ENCODE results near the gene NUFIP2.
A peak's percentile ranks its signal among the peaks of the same experiment; 100 is the strongest.
"Not testable (repeated sequence)": the region's sequence is repeated elsewhere in the genome, so short reads cannot be mapped to it uniquely, and the experiment has no call there.

NUFIP2 gene

DNA sequence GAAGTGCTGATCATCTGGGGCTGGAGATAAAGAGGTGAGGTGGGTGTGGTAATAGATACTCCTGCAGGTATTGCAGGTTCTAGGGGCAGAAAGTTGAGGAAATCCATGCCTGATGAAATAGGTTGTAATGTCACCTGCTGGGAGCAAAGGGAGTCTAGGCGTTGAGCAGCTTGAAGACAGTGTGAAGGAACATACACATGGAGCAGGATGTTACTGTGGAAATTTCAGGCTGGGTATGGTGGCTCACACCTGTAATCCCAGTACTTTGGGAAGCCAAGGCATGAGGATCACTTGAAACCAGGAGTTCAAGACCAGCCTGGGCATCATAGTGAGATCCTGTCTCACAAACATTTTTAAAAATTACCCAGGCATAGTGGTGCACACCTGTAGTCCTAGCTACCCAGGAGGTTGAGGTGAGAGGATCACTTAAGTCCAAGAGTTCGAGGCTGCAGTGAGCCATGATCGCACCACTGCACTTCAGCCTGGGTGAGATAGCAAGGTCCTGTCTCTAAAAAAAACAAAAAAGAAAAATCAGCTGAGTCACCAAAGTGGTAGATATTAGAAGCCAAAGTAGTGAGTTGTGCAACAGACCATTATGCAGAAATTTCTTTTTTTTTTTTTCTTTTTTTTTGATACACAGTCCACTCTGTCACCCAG lies 56.3 kb downstream of the NUFIP2 start:
- DNase-seq = peak; percentile 80

- DNase-seq = no peak
Measured at GRCh38 chr17:29235904-29236303, 58.0 kb downstream of the NUFIP2 start.

DNA sequence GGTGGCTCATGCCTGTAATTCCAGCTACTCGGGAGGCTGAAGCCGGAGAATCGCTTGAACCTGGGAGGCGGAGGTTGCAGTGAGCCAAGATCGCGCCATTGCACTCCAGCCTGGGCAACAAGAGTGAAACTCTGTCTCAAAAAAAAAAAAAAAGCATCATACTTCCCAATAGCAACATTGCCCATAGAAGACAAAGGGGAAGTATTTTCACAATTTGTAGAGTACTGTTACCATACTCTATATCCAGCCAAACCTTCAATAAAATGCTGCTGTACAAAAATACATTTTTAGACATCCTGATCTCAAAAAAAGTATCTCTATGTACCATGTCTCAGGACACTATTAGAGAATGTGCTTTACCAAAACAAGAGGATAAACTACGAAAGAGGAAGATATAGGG lies 59.0 kb downstream of the NUFIP2 start:
- DNase-seq = not testable (repeated sequence)

GRCh38 chr17:29233301-29233700 lies 60.6 kb downstream of the NUFIP2 start:
- DNase-seq = no peak

GRCh38 chr17:29225396-29225795 lies 68.6 kb downstream of the NUFIP2 start:
- no peak for DNase-seq

- DNase-seq = not testable (repeated sequence)
Measured at GRCh38 chr17:29221338-29221737, 72.6 kb downstream of the NUFIP2 start.

- peak; percentile 75 for DNase-seq
Measured at GRCh38 chr17:29219378-29220047, 74.4 kb downstream of the NUFIP2 start.

DNA sequence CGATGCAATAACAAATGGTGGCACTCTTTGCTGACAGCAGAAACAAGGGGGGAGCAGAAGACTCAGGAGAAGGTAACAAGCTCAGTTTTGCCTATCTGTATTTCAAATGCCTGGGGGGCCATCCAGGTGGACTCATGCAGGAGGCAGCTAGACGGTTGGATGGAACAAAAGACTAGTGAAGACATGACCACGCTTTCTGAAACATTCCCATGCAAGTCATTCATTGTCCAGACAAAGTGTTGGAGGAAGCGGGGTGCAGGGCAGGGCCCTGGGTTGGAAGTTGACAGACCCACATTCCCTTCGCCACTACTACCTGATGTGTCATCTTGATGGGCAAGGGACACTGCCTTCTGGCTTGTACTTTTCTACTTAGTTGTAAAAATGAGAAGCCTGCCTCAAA lies 77.1 kb downstream of the NUFIP2 start:
- DNase-seq = no peak

- no peak for DNase-seq
Measured at GRCh38 chr17:29216181-29216580, 77.8 kb downstream of the NUFIP2 start.

- DNase-seq = peak; percentile 15
Measured at GRCh38 chr17:29215717-29216116, 78.2 kb downstream of the NUFIP2 start.

- no peak for DNase-seq
Measured at GRCh38 chr17:29215174-29215573, 78.8 kb downstream of the NUFIP2 start.

- DNase-seq = no peak
Measured at GRCh38 chr17:29214215-29215146, 79.5 kb downstream of the NUFIP2 start.

- no peak for DNase-seq
Measured at GRCh38 chr17:29212681-29213121, 81.2 kb downstream of the NUFIP2 start.

GRCh38 chr17:29212094-29212631 lies 81.8 kb downstream of the NUFIP2 start:
- DNase-seq = no peak

DNA sequence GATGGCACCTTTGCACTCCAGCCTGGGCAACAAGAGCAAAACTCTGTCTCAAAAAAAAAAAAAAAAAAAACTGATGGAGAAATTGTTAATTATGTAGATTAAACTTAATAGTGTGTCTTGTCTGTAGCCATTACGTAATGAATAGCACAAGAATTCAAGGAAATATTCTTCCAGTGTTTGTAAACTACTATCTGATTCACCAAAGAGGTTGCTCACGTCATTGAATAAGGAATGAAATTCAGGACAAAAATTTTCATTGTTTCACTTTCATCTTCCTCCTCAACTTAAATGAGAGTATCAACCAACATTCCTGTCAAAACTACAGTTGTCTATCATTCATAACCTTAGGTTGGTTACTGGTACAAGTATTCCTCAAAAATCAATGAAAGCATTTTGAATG lies 83.1 kb downstream of the NUFIP2 start:
- peak; percentile 26 for DNase-seq

- no peak for DNase-seq
Measured at GRCh38 chr17:29209073-29209472, 84.9 kb downstream of the NUFIP2 start.

DNA sequence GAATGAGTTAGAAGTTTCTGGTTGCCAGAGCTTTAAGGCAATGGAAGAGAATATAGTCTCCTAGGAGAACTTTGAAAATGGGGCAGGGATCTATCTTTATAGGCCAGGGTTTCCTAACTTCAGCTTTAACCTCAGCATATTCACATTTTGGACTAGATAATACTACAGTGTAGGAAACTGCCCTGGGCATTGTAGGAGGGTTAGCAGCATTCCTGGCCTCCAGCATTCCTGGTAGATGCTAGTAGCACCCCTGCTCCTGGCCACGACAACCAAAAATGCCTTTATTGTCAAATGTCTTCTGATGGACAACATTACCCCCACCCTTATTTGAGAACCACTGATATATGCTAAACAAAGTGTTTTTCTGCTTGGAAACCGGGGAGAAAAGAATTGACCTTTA lies 86.0 kb downstream of the NUFIP2 start:
- no peak for DNase-seq
